NCI-H345 treated with DMSO at 0.1 percent for 48 hours (cell line): ENCODE results near the gene USH1C.
A peak's percentile ranks its signal among the peaks of the same experiment; 100 is the strongest.

Experiments
- DNase-seq: peaks from one replicate; lab custom pipeline; 2025; ENCODE audit not compliant: unreplicated experiment; lab: John Stamatoyannopoulos, UW

Gene USH1C

GRCh38 chr11:17477361-17477760, 66.9 kb downstream of the USH1C start:
- DNase-seq = no peak

- DNase-seq = no peak
These were observed 67.2 kb downstream of the USH1C start for GRCh38 chr11:17477084-17477333.

GRCh38 chr11:17476317-17477083, 67.7 kb downstream of the USH1C start, which contains the start of gene ABCC8:
ABCC8 (minus strand) TSS chr11:17476845; CDS start chr11:17476776, 69 bp downstream.
- DNase-seq = peak; percentile 8

GRCh38 chr11:17475666-17476316, 68.4 kb downstream of the USH1C start:
- no peak for DNase-seq

- DNase-seq = no peak
These were observed 71.0 kb downstream of the USH1C start for GRCh38 chr11:17473071-17473744.

- no peak for DNase-seq
These were observed 71.7 kb downstream of the USH1C start for GRCh38 chr11:17472467-17472866.

- DNase-seq = no peak
These were observed 72.7 kb downstream of the USH1C start for GRCh38 chr11:17471501-17471900.

GRCh38 chr11:17469998-17470397, 74.2 kb downstream of the USH1C start:
- DNase-seq = no peak

- DNase-seq = no peak
These were observed 76.1 kb downstream of the USH1C start for GRCh38 chr11:17468122-17468521.

- no peak for DNase-seq
These were observed 80.6 kb downstream of the USH1C start for GRCh38 chr11:17463546-17464174.

- no peak for DNase-seq
These were observed 81.3 kb downstream of the USH1C start for GRCh38 chr11:17462940-17463339.

- no peak for DNase-seq
These were observed 83.8 kb downstream of the USH1C start for GRCh38 chr11:17460406-17460805.

GRCh38 chr11:17459236-17459896, 84.8 kb downstream of the USH1C start:
- no peak for DNase-seq

GRCh38 chr11:17458268-17458667, 85.9 kb downstream of the USH1C start:
- DNase-seq = no peak

- no peak for DNase-seq
These were observed 86.6 kb downstream of the USH1C start for GRCh38 chr11:17457396-17458173.

- no peak for DNase-seq
These were observed 91.5 kb downstream of the USH1C start for GRCh38 chr11:17452668-17453067.

- no peak for DNase-seq
These were observed 95.1 kb downstream of the USH1C start for GRCh38 chr11:17449158-17449557.

GRCh38 chr11:17446482-17446881, 97.7 kb downstream of the USH1C start:
- no peak for DNase-seq

- no peak for DNase-seq
These were observed 98.9 kb downstream of the USH1C start for GRCh38 chr11:17445240-17445795.
